Thyroid gland (tissue), 4 donors: ENCODE data around the gene KRT3.

Experiments
- CTCF ChIP-seq, 6 experiments: fragments of 200-600 bp in 3 of 6; fragments of 450-650 bp in 3 of 6; sonication (generic) in 3 of 6; IDR thresholded peaks; one replicate each; pipeline ENCODE4 v1.5.1; 2016 to 2019; ENCODE audit warnings: antibody characterized with exemption in 6 of 6, mild to moderate bottlenecking in 2 of 6, inconsistent platforms in 1 of 6, moderate library complexity in 1 of 6
- POLR2A ChIP-seq, 2 donors: fragments of 450-650 bp; IDR thresholded peaks; one replicate each; pipeline ENCODE4 v1.6.1; 2017; ENCODE audit warnings: antibody characterized with exemption in 2 of 2, mild to moderate bottlenecking in 2 of 2, moderate library complexity in 1 of 2

GRCh38 chr12:52822771-52823510 lies 27.0 kb upstream of the KRT3 start:
- TF ChIP-seq CTCF (IDR thresholded peaks at IDR 0.05) (no peak), POLR2A (IDR thresholded peaks at IDR 0.05) (no peak)
